DMS53 treated with DMSO at 0.1 percent for 48 hours (cell line): ENCODE measurements around the gene EFTUD2.

Experiments used
- DNase-seq: peaks from one replicate; lab custom pipeline; 2025; ENCODE audit not compliant: unreplicated experiment; lab: John Stamatoyannopoulos, UW

EFTUD2 gene

DNA sequence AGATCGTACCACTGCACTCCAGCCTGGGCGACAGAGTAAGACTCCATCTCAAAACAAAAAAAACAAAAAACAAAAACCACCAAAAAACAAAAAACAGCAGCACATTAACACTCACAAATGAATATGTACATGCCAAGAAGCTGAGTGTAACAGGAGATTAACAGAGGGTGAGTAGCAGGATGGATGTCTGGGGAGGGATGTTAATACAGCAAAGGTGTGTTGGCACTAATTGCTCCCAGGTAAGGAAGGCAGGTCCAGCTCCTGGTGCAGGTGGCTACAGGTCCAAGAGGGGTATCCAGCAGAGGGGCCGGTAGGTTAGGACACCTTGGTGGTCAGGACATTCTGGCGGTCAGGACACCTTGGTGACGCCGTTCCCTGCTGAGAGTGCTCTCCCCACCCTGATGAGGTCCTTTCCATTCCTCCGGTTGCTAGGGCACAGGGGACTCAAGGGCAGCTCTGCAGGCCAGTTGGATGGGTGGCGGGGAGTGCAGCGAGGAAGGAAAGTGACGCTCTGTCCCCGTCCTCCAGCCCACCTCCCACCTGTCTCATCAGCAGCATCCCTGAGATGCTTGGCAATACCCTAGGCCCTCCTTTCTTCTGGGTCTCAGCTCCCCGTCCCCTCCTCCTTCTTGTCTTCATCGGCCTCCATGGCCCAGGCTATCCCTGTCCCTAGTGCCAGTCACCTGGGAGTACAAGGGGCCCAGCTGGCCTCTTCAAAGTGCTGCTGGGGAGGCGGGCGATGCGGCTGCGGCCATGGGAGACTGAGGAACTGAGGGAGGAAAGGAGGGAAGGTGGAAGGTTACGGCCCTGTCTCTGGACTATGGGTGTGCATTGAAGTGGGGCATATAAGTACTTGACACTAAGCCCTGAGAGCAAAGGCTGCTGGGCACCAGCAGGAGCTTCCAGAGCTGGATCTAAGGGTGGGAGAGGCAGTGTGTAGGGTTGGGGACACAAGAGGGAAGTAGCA is 26.8 kb upstream of the EFTUD2 start:
- DNase-seq = no peak

- peak; percentile 47 for DNase-seq
Observed at GRCh38 chr17:44924107-44924544, 24.9 kb upstream of the EFTUD2 start.

DNA sequence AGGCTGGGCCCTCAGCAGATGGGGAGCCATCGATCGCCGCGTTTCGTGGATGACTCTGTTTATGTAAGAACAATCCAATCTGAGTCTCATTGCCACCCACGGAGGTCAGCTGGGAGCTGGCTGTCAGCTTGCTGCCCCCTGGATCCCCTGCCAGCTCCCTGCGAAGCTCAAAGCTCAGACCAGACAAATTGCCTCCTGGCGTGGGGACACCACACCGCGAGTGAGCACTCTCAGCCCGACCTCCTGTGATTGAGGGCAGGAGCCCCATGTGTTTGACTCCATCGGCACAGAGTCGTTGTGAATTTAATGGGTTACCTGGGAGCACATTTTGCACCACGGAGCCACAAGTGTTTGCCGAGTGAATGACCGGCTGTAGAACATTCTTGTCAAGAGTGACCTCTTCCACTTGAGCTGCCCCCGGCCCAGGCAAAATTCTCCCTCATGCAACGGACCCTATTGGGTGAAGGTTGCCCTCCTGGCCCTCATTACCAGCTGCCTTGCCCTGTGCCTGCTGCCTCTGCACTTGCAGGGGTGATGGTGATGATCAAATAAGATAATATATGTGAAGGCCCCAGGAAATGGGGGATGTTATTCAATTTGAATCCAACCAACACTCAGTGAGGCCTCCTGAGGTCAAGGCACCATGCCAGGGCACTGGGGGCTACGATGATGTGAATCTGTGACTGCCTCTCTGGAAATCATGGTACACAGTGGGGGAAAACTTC is 23.7 kb upstream of the EFTUD2 start:
- no peak for DNase-seq

DNA sequence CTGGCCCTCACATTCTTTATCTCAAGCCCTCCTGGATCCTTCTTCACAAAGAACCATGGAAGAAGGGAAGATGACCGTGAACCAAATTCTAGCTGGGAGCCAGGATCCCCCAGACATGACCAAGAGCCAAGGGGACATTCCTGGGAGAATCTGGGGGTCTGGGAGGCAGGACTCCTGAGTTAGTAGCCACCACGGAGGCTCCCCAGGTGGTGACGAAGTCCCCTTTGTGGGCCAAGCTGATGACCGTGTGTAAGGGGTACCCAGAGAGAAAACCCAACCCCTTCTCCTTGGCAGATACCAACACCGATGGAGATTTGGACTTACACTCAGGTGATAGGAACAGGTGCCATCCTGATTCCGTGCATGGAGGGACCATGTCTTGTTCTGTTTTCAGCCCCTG is 22.9 kb upstream of the EFTUD2 start:
- DNase-seq = no peak

DNA sequence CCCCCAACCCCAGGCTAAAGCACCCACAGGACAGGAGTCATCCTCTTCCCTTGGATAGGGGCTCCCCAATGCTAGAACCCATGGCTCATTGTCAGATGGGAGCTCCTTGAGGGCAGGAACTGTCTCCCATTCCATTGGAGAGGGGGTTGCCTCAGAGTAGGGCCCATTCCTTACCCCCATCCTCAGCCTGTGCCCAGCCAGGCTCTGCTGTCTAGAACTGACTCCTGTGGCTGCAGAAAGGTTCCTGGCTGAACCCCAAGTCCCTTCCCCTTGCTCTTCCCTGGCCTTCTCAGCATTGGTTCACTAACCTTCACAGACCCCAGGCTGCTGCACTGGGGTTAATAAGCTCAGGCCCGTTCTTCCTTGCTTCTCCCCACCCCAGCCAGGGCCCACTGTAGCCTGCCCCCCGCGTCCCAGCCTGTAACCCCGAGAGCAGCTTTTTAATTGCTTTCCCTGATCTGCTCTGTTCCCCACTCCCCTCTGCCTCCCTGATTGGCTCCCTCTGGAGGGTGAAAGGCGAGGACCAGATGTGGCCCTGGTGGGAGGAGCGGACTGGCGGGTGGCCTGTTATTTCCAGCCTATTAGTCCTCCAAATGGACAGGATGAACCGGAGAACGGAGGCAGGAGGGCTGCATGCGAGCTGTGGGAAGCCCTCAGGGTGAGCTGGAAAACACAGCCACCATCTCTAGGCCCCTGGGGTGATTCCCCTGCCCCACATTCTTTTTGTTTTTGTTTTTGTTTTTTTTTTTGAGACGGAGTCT is 22.1 kb upstream of the EFTUD2 start:
- no peak for DNase-seq

DNA sequence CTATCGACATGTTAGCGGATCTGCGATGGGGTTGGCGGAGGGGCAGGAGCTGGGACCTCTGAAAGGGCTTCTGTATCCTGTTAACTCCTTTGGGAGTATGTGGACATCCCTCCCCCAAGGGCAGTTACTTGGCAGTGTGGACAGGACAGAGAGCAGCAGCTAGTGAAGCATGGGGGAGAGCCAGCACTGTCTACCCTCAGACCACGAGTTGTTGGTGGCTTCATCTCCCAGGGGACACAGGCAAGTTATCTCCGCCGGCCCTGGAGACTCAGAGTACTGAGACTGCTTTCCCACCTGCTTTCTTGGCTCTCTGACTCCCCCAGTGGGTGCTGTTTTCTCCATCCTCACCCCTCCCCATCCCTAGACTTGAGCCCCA is 21.3 kb upstream of the EFTUD2 start:
- DNase-seq = no peak

- peak; percentile 84 for DNase-seq
Observed at GRCh38 chr17:44919885-44920564, 20.8 kb upstream of the EFTUD2 start.

DNA sequence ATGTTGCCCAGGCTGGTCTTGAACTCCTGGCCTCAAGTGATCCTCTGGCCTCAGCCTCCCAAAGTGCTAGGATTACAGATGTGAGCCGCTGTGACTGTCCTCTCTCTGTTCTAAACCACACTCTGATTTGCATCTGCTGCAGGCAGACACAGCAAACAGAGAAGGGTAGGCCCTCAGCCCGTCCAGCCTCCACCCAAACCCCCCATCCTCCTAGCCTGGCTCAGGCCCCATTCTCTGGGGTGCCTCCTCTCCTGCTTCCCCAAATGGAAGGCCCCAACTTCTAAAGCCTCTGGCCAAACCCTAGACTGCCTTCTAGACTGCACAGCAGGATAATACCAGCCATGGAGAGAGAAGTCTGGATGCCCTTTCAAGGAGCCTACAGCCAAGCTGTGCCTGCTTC is 20.2 kb upstream of the EFTUD2 start:
- no peak for DNase-seq

DNA sequence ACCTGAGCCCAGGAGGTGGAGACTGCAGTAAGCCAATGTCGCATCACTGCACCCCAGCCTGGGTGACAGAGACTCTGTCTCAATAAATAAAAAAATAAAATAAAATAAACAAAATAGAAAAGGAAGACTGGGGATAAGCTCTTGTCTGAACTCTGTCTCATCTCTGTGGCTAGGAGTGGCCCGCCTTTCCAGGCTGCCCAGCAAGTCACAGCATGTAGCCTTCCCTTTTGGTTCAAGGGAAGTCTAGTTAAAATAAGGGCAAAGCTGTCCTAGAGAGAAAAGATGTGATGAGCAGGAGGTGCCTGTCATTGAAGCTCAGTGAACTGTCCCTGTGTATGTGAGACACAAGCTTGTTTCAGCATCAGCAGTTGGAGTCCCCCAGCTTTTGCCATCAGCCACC is 18.8 kb upstream of the EFTUD2 start:
- no peak for DNase-seq

- no peak for DNase-seq
Observed at GRCh38 chr17:44917456-44917855, 18.2 kb upstream of the EFTUD2 start.

- DNase-seq = no peak
Observed at GRCh38 chr17:44916781-44917241, 17.6 kb upstream of the EFTUD2 start.

- DNase-seq = no peak
Observed at GRCh38 chr17:44915862-44916780, 16.9 kb upstream of the EFTUD2 start.

DNA sequence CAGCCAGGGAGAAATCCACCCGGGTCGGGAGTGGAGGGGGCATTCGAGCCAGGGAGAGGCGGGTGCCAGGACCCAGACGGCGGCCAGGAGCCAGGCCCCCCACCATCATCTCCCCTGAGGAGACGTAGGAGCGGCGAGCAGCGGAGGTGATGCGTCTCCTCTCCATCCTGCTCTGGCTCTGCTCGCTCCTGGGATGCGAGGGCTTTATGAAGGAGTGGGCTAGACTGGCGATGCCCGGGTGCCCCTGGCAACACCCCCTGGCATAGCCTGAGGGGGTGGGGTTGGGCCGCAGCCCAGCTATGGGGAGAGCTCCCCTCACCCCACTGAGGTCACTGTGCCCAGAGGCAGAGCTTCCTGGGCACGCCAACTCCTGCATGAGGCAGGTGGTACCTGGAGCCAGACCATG is 16.1 kb upstream of the EFTUD2 start, which contains the start of gene GFAP:
GFAP (minus strand) TSS at position 180 of the 406 bp plus-strand sequence; CDS start at position 166, 14 bp downstream.
- no peak for DNase-seq

DNA sequence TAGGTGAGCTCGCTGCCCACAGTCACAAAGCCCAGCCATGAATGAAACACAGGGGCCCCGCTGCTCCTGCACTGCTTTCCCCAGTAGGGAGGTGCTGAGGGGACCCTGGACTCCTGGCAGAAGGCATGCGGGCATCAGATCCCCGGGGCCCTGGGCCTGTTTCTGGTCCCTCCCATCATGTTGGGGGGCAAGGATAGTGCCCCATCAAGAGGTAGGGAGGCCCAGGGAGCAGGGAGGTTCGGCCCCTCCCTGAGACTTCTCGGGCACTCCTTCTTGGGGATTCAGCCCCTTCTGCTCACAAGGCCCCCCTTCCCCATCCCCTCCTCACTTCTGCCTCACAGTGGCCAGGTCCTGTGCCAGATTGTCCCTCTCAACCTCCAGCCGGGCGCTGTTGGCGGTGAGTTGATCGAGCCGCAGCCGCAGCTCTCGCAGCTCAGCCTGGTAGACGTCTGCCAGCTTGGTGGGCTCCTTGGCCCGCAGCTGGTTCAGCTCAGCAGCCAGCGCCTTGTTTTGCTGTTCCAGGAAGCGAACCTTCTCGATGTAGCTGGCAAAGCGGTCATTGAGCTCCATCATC is 15.5 kb upstream of the EFTUD2 start:
- no peak for DNase-seq

- no peak for DNase-seq
Observed at GRCh38 chr17:44914148-44914547, 14.9 kb upstream of the EFTUD2 start.

GRCh38 chr17:44913676-44914075 is 14.4 kb upstream of the EFTUD2 start:
- no peak for DNase-seq

DNA sequence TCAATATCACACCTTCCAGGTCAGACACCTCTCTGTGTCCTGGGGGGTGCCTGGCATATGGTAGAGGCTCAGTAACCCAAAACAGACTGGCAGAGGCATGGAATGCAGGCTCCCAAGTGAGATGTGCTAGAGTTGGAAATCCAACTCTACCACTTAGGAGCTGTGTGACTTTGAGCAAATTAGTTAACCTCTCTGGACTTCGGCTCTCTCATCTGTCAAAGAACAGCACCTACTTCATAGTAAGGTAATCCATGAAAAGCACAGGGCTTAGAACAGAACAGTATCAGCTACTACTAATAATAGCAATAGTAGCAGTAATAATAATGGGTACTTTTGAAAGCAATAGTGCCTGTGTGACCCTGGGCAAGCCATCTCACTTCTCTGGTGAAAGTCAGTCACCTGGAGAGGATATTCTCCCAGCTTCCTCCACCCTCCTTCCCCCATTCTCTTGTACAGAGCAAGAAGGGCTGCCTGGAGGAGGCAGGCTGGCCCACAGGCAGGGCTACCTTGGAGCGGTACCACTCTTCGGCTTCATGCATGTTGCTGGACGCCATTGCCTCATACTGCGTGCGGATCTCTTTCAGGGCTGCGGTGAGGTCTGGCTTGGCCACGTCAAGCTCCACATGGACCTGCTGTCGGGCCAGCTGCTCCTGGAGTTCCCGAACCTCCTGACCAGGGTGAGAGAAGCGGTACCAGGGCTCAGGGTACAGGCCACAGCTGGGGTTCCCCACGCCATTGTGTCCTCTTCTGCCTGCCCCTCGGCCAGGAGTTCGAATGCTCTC is 13.7 kb upstream of the EFTUD2 start:
- DNase-seq = no peak
